OCI-LY1 (cell line): Measurements from ENCODE around the gene ASMTL.

ENCODE experiments used
- H2AFZ ChIP-seq: fragments of 200-600 bp; sonication (generic), shearing (Covaris generic); 2 replicates; pipeline ENCODE4 v1.6.0; 2014; ENCODE audit warnings: antibody characterized with exemption, mild to moderate bottlenecking, low read length
- H3F3A ChIP-seq: fragments of 200-600 bp; sonication (generic), shearing (Covaris generic); 2 replicates; pipeline ENCODE4 v1.6.0; 2014; ENCODE audit warnings: mild to moderate bottlenecking, antibody characterized with exemption, low read length, moderate library complexity; ENCODE audit not compliant: insufficient read depth
- H3K27ac ChIP-seq: fragments of 200-600 bp; sonication (generic); 2 replicates; pipeline ENCODE4 v1.5.1; 2014; ENCODE audit warnings: low read length, mixed run types, mild to moderate bottlenecking, low read depth; ENCODE audit not compliant: poor library complexity, severe bottlenecking
- H3K27me3 ChIP-seq: fragments of 200-600 bp; sonication (generic); 2 replicates; pipeline ENCODE4 v1.6.0; 2014; ENCODE audit warnings: antibody characterized with exemption, mild to moderate bottlenecking, low read length, moderate library complexity; ENCODE audit not compliant: insufficient read depth
- H3K36me3 ChIP-seq: fragments of 200-600 bp; sonication (generic); 2 replicates; pipeline ENCODE4 v1.6.1; 2014; ENCODE audit warnings: mild to moderate bottlenecking, antibody characterized with exemption, low read length, moderate library complexity, mixed read lengths; ENCODE audit not compliant: insufficient read depth
- H3K4me1 ChIP-seq: fragments of 200-600 bp; sonication (generic); 2 replicates; pipeline ENCODE4 v1.5.1; 2014; ENCODE audit warnings: mild to moderate bottlenecking, low read length, moderate library complexity; ENCODE audit not compliant: insufficient read depth, severe bottlenecking
- H3K4me2 ChIP-seq: fragments of 200-600 bp; sonication (generic), shearing (Covaris generic); 2 replicates; pipeline ENCODE4 v1.6.1; 2014; ENCODE audit warnings: low read length
- H3K4me3 ChIP-seq: fragments of 200-600 bp; sonication (generic); 2 replicates; pipeline ENCODE4 v1.5.1; 2014; ENCODE audit warnings: low read length, low read depth, mild to moderate bottlenecking, mixed read lengths; ENCODE audit not compliant: poor library complexity, severe bottlenecking
- H3K79me2 ChIP-seq: fragments of 200-600 bp; shearing (Covaris generic); 2 replicates; pipeline ENCODE4 v1.6.1; 2016; ENCODE audit warnings: mixed run types, low read length, mixed read lengths; ENCODE audit not compliant: insufficient read depth
- H3K9ac ChIP-seq: fragments of 200-600 bp; sonication (generic), shearing (Covaris generic); 2 replicates; pipeline ENCODE4 v1.6.1; 2014; ENCODE audit warnings: mild to moderate bottlenecking, low read length, mixed read lengths
- H3K9me2 ChIP-seq: fragments of 200-600 bp; sonication (generic), shearing (Covaris generic); 2 replicates; pipeline ENCODE4 v1.6.1; 2014; ENCODE audit warnings: low read depth, mild to moderate bottlenecking, low read length, mixed read lengths
- H3K9me3 ChIP-seq: fragments of 200-600 bp; shearing (Covaris generic); 2 replicates; pipeline ENCODE4 v1.6.1; 2014; ENCODE audit warnings: low read length, mixed read lengths
- H4K20me1 ChIP-seq: fragments of 200-600 bp; sonication (generic), shearing (Covaris generic); 2 replicates; pipeline ENCODE4 v1.6.0; 2016; ENCODE audit warnings: mild to moderate bottlenecking, low read length; ENCODE audit not compliant: insufficient read depth
- EZH2 ChIP-seq: fragments of 200-600 bp; sonication (generic), shearing (Covaris generic); IDR thresholded peaks from 2 replicates; pipeline ENCODE4 v1.8.0; 2017; ENCODE audit warnings: borderline replicate concordance, mixed run types, mild to moderate bottlenecking, antibody characterized with exemption, low read length, moderate library complexity, mixed read lengths
- TF ChIP-seq, protein P1 (sequence below): fragments of 200-600 bp; sonication (generic), shearing (Covaris generic); IDR thresholded peaks from 2 replicates; pipeline ENCODE4 v1.5.1; 2017; ENCODE audit warnings: mild to moderate bottlenecking, antibody characterized with exemption, low read length, moderate library complexity, mixed read lengths

The ASMTL gene

DNA sequence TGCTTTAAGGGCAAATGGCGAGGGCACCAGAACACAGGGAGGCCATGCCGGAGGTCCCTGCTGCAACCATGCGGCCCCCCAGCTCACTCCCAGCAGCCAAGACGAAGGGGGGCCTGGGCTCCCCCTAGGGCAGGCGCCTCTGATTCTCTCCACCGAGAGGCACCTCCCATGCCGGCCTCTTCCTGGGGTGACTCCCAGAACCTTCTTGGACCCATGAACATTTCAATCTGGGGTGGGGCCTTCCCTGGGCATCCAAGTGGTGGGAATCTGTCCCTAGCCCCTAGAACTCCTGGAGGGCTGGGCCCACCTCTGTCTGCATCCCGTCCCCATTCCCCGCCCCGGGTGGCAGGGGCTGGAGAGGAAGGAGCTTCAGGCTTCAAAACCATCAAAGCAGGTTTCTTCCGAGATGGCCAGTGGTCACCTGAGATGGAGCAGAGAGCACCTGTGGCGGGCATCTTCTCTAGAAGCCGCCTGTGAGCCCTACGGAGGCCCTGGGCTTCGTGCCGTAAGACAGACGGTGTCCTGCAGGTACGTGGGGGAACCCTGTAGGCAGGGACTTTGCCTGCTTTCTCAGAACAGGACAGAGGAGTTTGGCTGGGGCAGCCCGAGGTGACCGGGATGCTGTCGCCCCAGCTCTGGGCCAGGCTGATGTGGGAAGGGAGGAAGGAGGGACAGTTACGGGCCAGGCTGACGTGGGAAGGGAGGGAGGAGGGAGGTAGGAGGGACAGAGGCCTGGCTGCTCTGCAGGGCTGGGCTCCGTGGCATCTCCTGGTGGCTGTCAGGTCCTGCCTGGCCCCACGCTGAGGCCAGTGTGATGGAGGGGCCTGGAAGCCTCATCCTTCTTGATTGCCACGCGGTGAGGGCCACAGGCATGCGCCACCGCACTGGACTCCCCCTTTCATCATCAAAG, 54.0 kb downstream of the ASMTL start:
- Histone ChIP-seq H3K4me2 (no peak overlapping the region), H4K20me1 (no peaks in the 10 kb centered on the region), H3K4me3 (no peak overlapping the region), H3K27ac (no peak overlapping the region), H3F3A (no peaks in the 10 kb centered on the region), H3K9me2 (no peaks in the 10 kb centered on the region), H3K4me1 (peaks cover 17% of the 10 kb centered on the region), H3K36me3 (peaks cover 88% of the 10 kb centered on the region), H3K79me2 (peaks cover 7% of the 10 kb centered on the region; the same call in 1 of the 2 replicates), H3K27me3 (no peaks in the 10 kb centered on the region), H2AFZ (no peak overlapping the region), H3K9me3 (no peaks in the 10 kb centered on the region), H3K9ac (no peak overlapping the region)
- TF ChIP-seq, protein P1, sequence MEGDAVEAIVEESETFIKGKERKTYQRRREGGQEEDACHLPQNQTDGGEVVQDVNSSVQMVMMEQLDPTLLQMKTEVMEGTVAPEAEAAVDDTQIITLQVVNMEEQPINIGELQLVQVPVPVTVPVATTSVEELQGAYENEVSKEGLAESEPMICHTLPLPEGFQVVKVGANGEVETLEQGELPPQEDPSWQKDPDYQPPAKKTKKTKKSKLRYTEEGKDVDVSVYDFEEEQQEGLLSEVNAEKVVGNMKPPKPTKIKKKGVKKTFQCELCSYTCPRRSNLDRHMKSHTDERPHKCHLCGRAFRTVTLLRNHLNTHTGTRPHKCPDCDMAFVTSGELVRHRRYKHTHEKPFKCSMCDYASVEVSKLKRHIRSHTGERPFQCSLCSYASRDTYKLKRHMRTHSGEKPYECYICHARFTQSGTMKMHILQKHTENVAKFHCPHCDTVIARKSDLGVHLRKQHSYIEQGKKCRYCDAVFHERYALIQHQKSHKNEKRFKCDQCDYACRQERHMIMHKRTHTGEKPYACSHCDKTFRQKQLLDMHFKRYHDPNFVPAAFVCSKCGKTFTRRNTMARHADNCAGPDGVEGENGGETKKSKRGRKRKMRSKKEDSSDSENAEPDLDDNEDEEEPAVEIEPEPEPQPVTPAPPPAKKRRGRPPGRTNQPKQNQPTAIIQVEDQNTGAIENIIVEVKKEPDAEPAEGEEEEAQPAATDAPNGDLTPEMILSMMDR, result no peak
- no peak for TF ChIP-seq EZH2

DNA sequence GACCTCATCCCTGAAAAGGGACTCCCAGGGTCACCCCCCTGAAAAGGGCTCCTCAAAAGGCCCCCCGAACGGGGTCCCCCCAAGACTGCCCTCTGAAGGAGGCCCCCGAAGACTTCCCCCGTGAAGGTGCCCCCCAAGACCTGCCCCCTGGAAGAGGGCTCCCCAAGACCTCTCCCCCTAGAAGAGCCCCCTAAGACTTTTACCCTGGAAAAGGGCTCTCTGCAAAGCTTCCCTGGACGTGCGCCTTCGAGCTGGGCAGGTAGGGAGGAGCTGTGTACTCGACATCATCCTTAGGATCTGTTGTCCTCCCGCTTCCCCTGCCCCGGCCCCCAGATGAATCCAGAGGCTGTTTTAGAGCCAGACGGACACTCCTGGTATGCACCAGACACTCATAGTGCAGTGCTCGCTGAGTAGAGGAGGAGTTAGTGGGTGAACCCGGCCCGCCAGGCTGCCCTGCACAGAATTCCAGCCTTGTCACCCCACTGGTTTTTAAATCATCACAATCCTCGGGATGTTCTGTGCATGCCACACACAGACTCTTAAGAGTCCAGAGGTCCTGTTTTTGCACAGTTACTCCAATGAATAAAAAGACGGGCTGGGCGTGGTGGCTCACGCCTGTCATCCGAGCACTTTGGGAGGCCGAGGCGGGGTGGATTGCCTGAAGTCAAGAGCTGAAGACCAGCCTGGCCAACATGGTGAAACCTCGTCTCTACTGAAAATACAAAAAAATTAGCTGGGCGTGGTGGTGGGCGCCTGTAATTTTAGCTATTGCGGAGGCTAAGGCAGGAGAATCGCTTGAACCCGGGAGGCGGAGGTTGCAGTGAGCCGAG, 55.1 kb downstream of the ASMTL start:
- Histone ChIP-seq H3K27me3 (no peaks in the 10 kb centered on the region), H3K79me2 (peaks cover 16% of the 10 kb centered on the region), H3K9ac (no peak overlapping the region), H3K4me2 (no peak overlapping the region), H3K4me1 (peaks cover 25% of the 10 kb centered on the region), H3K36me3 (peaks cover 78% of the 10 kb centered on the region), H4K20me1 (no peaks in the 10 kb centered on the region), H3K9me2 (no peaks in the 10 kb centered on the region), H3K9me3 (no peaks in the 10 kb centered on the region), H3K27ac (no peak overlapping the region), H2AFZ (no peak overlapping the region), H3K4me3 (no peak overlapping the region), H3F3A (no peaks in the 10 kb centered on the region)
- TF ChIP-seq, protein P1, result no peak
- TF ChIP-seq EZH2, result no peak

DNA sequence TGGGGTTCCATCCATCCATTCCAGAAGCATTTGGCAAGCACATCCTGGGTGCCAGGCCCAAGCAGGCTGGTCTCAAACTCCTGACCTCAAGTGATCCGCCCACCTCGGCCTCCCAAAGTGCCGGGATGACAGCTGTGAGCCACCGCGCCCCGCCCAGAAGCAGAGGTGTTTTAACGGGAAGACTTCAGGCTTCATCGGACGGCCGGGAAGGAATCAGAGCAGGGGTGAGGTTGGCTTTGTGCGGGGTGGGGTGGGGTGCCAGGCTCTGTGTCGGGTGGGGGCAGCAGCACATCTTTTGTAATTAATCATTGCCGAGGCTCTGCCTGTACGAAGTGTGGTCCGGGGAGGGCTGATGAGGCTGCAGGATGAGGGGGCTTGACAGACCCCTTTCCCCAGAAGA, 55.7 kb downstream of the ASMTL start:
- Histone ChIP-seq H3K9me2 (no peaks in the 10 kb centered on the region), H2AFZ (no peak overlapping the region), H3K9me3 (no peaks in the 10 kb centered on the region), H3K4me1 (peaks cover 25% of the 10 kb centered on the region), H3K9ac (no peak overlapping the region), H3F3A (no peaks in the 10 kb centered on the region), H3K4me2 (no peak overlapping the region), H3K79me2 (peaks cover 16% of the 10 kb centered on the region), H3K27me3 (no peaks in the 10 kb centered on the region), H3K36me3 (peaks cover 72% of the 10 kb centered on the region), H3K4me3 (no peak overlapping the region), H3K27ac (no peak overlapping the region), H4K20me1 (no peaks in the 10 kb centered on the region)
- no peak for TF ChIP-seq EZH2
- TF ChIP-seq, protein P1, result no peak
